ENCODE data around the gene THBS4.

DNA sequence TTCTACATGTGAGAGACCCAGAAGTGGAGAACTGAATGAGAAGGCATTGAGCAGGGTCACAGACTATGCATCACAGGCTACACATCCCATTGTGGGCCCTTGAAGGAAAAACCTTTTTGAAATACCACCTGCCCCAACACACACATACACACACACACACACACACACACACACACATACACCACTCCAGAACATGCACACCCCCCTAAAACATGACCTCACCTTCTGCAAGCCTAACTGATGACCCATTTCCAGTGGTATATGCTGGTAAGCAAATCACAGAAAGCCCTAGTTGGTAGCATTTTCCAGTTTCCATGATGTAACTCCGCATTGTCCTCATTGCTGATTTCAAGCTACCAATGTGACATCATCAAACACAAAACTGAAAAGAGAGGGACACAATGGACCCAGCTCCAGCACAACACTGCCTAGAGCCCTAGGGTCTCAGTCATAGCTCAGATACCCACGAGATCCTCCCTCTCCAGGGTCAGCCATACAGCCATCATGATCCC, 36.4 kb downstream of the THBS4 start:
- TF ChIP-seq, protein P1, sequence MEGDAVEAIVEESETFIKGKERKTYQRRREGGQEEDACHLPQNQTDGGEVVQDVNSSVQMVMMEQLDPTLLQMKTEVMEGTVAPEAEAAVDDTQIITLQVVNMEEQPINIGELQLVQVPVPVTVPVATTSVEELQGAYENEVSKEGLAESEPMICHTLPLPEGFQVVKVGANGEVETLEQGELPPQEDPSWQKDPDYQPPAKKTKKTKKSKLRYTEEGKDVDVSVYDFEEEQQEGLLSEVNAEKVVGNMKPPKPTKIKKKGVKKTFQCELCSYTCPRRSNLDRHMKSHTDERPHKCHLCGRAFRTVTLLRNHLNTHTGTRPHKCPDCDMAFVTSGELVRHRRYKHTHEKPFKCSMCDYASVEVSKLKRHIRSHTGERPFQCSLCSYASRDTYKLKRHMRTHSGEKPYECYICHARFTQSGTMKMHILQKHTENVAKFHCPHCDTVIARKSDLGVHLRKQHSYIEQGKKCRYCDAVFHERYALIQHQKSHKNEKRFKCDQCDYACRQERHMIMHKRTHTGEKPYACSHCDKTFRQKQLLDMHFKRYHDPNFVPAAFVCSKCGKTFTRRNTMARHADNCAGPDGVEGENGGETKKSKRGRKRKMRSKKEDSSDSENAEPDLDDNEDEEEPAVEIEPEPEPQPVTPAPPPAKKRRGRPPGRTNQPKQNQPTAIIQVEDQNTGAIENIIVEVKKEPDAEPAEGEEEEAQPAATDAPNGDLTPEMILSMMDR (IDR thresholded peaks at IDR 0.05) = no peak
- no peak for TF ChIP-seq POLR2A (IDR thresholded peaks at IDR 0.05)

Measured in upper lobe of left lung (tissue), 4 donors.